Measurements from ENCODE around the gene SRRM5. TPM values are rescaled to one million over a fixed set of nuclear protein-coding genes. Genes with fewer than 3 reads are reported as not detected.

The SRRM5 gene
- total and polyA plus RNA-seq, 2 of the 13 experiments (the other 11 are each of a cell fraction or from before 2014, with no cell fraction given): 0.11 to 0.16 TPM

GRCh38 chr19:43651758-43652545 is 40.1 kb downstream of the SRRM5 start (continued):
- TF ChIP-seq ZNF318 (CRISPR knock-in tag; IDR thresholded peaks at IDR 0.05): no peak
- TF ChIP-seq NKX3-1 (CRISPR knock-in tag; IDR thresholded peaks at IDR 0.05): no peak
- TF ChIP-seq ZNF34 (CRISPR knock-in tag; IDR thresholded peaks at IDR 0.05; ENCODE audit: borderline replicate concordance): no peak
- TF ChIP-seq ERF (CRISPR knock-in tag; IDR thresholded peaks at IDR 0.05): no peak
- no peak for TF ChIP-seq ZNF275 (CRISPR knock-in tag; IDR thresholded peaks at IDR 0.05; ENCODE audit: borderline replicate concordance)
- no peak for TF ChIP-seq CENPBD1 (CRISPR knock-in tag; IDR thresholded peaks at IDR 0.05; ENCODE audit: borderline replicate concordance, low read depth)
- TF ChIP-seq ARID5B (CRISPR knock-in tag; IDR thresholded peaks at IDR 0.05): peak; percentile 30; the same call in 1 of the 2 replicates
- no peak for TF ChIP-seq RORA (CRISPR knock-in tag; IDR thresholded peaks at IDR 0.05)
- TF ChIP-seq ZNF10 (CRISPR knock-in tag; IDR thresholded peaks at IDR 0.05; ENCODE audit: borderline replicate concordance, low read depth): no peak
- TF ChIP-seq TEF (CRISPR knock-in tag; IDR thresholded peaks at IDR 0.05): no peak
- no peak for TF ChIP-seq NR1H2 (CRISPR knock-in tag; IDR thresholded peaks at IDR 0.05; ENCODE audit: borderline replicate concordance, low read depth)
- TF ChIP-seq ETV6 (CRISPR knock-in tag; conservative IDR thresholded peaks at IDR 0.05): no peak

All from HepG2 (cell line).